ENCODE measurements around the gene BCDIN3D.

GRCh38 chr12:49818241-49818895, 24.5 kb downstream of the BCDIN3D start:
- TF ChIP-seq TARDBP (IDR thresholded peaks at IDR 0.05), result no peak
- no peak for TF ChIP-seq FOXM1 (IDR thresholded peaks at IDR 0.05; ENCODE audit: borderline replicate concordance)
- TF ChIP-seq PKNOX1 (IDR thresholded peaks at IDR 0.05), result no peak
- no peak for TF ChIP-seq ARNT (IDR thresholded peaks at IDR 0.05)
- TF ChIP-seq L3MBTL2 (conservative IDR thresholded peaks at IDR 0.05), result no peak
- no peak for TF ChIP-seq ZNF384 (IDR thresholded peaks at IDR 0.05)

Data from HEK293T (cell line).